Stomach (tissue), 9 donors: ENCODE measurements around the gene LUZP2. TPM values are rescaled to one million over a fixed set of nuclear protein-coding genes. Genes with fewer than 3 reads are reported as not detected.

Source experiments
- DNase-seq, 2 donors: peaks; one replicate each; pipeline versions ENCODE4 v3.0.0 to v3.0.0-alpha.2; 2013 to 2019
- H3K27ac ChIP-seq, 5 donors: fragments of 200-600 bp in 4 of 5; sonication (generic) in 4 of 5; one replicate each; pipeline ENCODE4 v1.5.1; 2013 to 2019; ENCODE audit warnings: mild to moderate bottlenecking in 1 of 5, moderate library complexity in 1 of 5
- H3K27me3 ChIP-seq, 3 donors: fragments of 200-600 bp; sonication (generic); one replicate each; pipeline ENCODE4 v1.5.1; 2017 to 2019; ENCODE audit warnings: mixed run types in 1 of 3
- H3K36me3 ChIP-seq, 4 donors: fragments of 200-600 bp; sonication (generic); 1 replicate in 3 of 4; 2 replicates in 1 of 4; pipeline ENCODE4 v1.5.1; 2016 to 2019
- H3K4me1 ChIP-seq, 4 donors: fragments of 200-600 bp; sonication (generic); one replicate each; pipeline ENCODE4 v1.5.1; 2016 to 2019
- H3K4me3 ChIP-seq, 4 donors: fragments of 200-600 bp; sonication (generic) in 3 of 4; one replicate each; pipeline ENCODE4 v1.5.1; 2016 to 2019; ENCODE audit warnings: mild to moderate bottlenecking in 1 of 4
- H3K9me3 ChIP-seq, 4 donors: fragments of 200-600 bp; sonication (generic); one replicate each; pipeline ENCODE4 v1.5.1; 2016 to 2019
- CTCF ChIP-seq, 7 experiments: fragments of 450-650 bp in 4 of 7; fragments of 200-600 bp in 3 of 7; sonication (generic) in 3 of 7; IDR thresholded peaks; one replicate each; pipeline ENCODE4 v1.5.1; 2016 to 2019; ENCODE audit warnings: antibody characterized with exemption in 7 of 7, control low read depth in 2 of 7, mild to moderate bottlenecking in 1 of 7
- EP300 ChIP-seq: sonication (generic); formaldehyde crosslinking; IDR thresholded peaks from one replicate; pipeline ENCODE4 v1.6.1; 2017; ENCODE audit warnings: antibody characterized with exemption
- POLR2A ChIP-seq, 4 donors: fragments of 450-650 bp; IDR thresholded peaks; one replicate each; pipeline ENCODE4 v1.6.1; 2016; ENCODE audit warnings: antibody characterized with exemption in 4 of 4, control low read depth in 2 of 4, mild to moderate bottlenecking in 1 of 4, moderate library complexity in 1 of 4
- POLR2AphosphoS5 ChIP-seq, 3 donors: sonication (generic); formaldehyde crosslinking; IDR thresholded peaks; one replicate each; pipeline ENCODE4 v1.6.1; 2016; ENCODE audit warnings: antibody characterized with exemption in 3 of 3
- WGBS, 5 donors: extraction: QIAGEN DNeasy Blood & Tissue Kit in 3 of 5; methylation state at CpG; one replicate each; pipeline versions ENCODE4 v1.1.5 to v1.1.7; 2013 to 2018; 5-methylcytosine and 5-hydroxymethylcytosine counted together
- intact Hi-C: fragments of 100-400 bp; cut with DNase I; formaldehyde crosslinking; loops from one replicate; pipeline ENCODE4 v1.15.1; 2023; ENCODE audit warnings: low total_unique reads
- polyA plus RNA-seq, 3 donors: library from polyadenylated mRNA; stranded (reverse); fragments of 200-250 nt; gene quantifications; one replicate each; pipeline ENCODE4 v1.2.3, GENCODE V29; 2013
- total RNA-seq, 5 donors: library from RNA; depleted of rRNA; stranded (reverse); fragments of >200 nt; gene quantifications; one replicate each; pipeline versions ENCODE4 v1.1.0 to v1.2.3, GENCODE V29; 2014 to 2016
- donor health status: healthy with polysubstance abuse.
- donor health status: Bipolar disorder and iron deficiency.
- donor health status: healthy.

Gene LUZP2
- total and polyA plus RNA-seq, 8 donors: 0.06 to 6.8 (median 0.23) TPM; not detected in 4

DNA sequence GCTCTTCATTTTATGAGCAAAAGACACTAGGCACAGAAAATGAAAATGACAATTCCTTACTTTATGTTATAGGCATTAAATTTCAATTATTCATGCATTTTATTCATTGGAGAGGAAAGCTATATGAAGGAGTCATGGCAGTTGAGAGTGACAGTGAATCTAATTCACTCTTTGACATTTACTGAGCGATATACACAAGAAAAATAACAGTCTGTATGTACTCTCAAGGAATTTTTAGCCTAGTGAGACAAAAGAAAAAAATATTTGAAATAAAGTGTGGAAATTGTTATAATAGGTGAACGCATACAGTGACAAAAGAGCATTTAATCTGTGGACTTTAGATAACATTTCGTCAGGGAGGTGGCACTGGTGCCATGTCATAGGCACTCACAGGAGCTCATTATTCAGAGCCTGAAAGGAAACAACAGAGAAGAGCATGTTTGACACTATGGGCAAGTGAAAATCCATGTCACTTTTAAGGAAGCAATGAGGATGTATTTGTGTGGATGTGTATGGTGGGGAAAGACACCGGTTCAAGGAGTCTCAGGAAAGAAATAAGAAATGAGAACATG is 323.1 kb downstream of the LUZP2 start:
- intact Hi-C loops: no loop called here
- TF ChIP-seq POLR2AphosphoS5 (IDR thresholded peaks at IDR 0.05): no peak
- no peak for TF ChIP-seq POLR2A (IDR thresholded peaks at IDR 0.05)
- TF ChIP-seq EP300: no peak
- TF ChIP-seq CTCF (IDR thresholded peaks at IDR 0.05): no peak
- no peaks in the 10 kb centered on the region for H3K36me3 ChIP-seq
- no peak overlapping the region for H3K4me3 ChIP-seq
- no peaks in the 10 kb centered on the region for H3K27me3 ChIP-seq
- H3K27ac ChIP-seq: no peak overlapping the region
- no peaks in the 10 kb centered on the region for H3K9me3 ChIP-seq
- no peaks in the 10 kb centered on the region for H3K4me1 ChIP-seq
- 44 to 63% (median 57%) methylated on average over 4 of the region's 4 CpGs for WGBS, 5 donors
- peak in 1 of 2 donors; percentile 17 for DNase-seq

DNA sequence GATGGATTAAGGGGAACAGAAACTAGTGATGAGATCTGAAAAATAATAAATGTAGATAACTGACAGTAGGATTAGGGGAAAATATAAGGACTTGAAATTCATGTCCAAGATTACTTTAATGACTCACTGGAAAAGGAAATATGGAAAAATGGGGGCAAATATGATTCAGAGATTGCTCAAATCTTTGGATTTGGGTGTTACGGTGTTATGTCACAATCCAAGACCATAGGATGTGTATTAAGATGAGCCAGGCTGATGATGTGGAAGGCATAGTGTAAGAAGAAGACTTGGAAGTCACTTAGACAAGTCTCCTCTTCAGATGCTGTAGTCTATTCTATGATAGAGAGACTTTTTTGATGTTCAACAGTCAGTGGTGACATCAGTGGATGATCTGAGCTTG is 323.7 kb downstream of the LUZP2 start:
- Histone ChIP-seq H3K4me3 (no peak overlapping the region), H3K9me3 (no peaks in the 10 kb centered on the region), H3K36me3 (no peaks in the 10 kb centered on the region), H3K4me1 (no peaks in the 10 kb centered on the region), H3K27me3 (no peaks in the 10 kb centered on the region), H3K27ac (no peak overlapping the region)
- intact Hi-C loops: no loop called here
- TF ChIP-seq CTCF (IDR thresholded peaks at IDR 0.05): no peak
- no peak for TF ChIP-seq POLR2AphosphoS5 (IDR thresholded peaks at IDR 0.05)
- no peak for TF ChIP-seq POLR2A (IDR thresholded peaks at IDR 0.05)
- TF ChIP-seq EP300: no peak
- no peak for DNase-seq
- WGBS, 5 donors: 41 to 95% (median 89%) methylated on average over 1 of the region's 1 CpG

- WGBS, 5 donors: 18 to 32% (median 28%) methylated on average over 2 of the region's 2 CpGs
- peak in 1 of 2 donors; percentile 82 for DNase-seq
- Histone ChIP-seq H3K4me3 (no peak overlapping the region), H3K9me3 (no peaks in the 10 kb centered on the region), H3K27ac (peak overlapping the region; percentile 34 to 79 (median 55)), H3K27me3 (no peaks in the 10 kb centered on the region), H3K4me1 (peaks cover 0 to 19% (median 0%) of the 10 kb centered on the region in 4 donors), H3K36me3 (no peaks in the 10 kb centered on the region)
- intact Hi-C loops: no loop called here
- TF ChIP-seq POLR2AphosphoS5 (IDR thresholded peaks at IDR 0.05) (peak in 1 of 3 donors; percentile 40), POLR2A (IDR thresholded peaks at IDR 0.05) (no peak)
Observed at GRCh38 chr11:24828938-24829605, 332.2 kb downstream of the LUZP2 start.

DNA sequence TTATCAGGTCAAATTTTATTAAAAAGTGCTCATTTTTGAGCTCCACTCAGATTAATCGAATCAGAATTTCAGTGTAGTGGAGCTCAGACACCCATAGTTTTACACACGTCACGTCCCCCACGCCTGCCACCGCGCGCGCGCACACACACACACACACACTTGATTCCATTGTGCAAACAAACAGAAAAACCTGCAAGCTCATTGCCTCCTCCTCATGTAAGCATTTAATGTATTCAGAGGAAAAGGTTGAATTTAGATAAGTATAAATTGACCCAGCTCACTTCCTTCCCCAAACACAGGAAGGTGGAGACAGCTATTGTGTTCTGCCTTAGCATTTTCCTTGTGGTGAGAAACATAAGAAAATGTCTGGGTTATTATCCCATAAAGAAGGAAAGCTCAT is 336.7 kb downstream of the LUZP2 start:
- intact Hi-C loops: no loop called here
- no peak for TF ChIP-seq POLR2A (IDR thresholded peaks at IDR 0.05)
- TF ChIP-seq CTCF (IDR thresholded peaks at IDR 0.05): no peak
- no peak for TF ChIP-seq EP300
- no peak for TF ChIP-seq POLR2AphosphoS5 (IDR thresholded peaks at IDR 0.05)
- Histone ChIP-seq H3K4me3 (no peak overlapping the region), H3K36me3 (no peaks in the 10 kb centered on the region), H3K9me3 (no peaks in the 10 kb centered on the region), H3K27ac (no peak overlapping the region), H3K4me1 (peaks cover 0 to 15% (median 0%) of the 10 kb centered on the region in 4 donors), H3K27me3 (no peaks in the 10 kb centered on the region)
- DNase-seq: peak in 1 of 2 donors; percentile 9
- WGBS, 5 donors: 26 to 71% (median 35%) methylated on average over 9 of the region's 9 CpGs

- TF ChIP-seq POLR2AphosphoS5 (IDR thresholded peaks at IDR 0.05) (no peak), POLR2A (IDR thresholded peaks at IDR 0.05) (no peak), EP300 (no peak), CTCF (IDR thresholded peaks at IDR 0.05) (no peak)
- Histone ChIP-seq H3K9me3 (no peaks in the 10 kb centered on the region), H3K4me1 (no peaks in the 10 kb centered on the region), H3K4me3 (no peak overlapping the region), H3K36me3 (no peaks in the 10 kb centered on the region), H3K27me3 (no peaks in the 10 kb centered on the region), H3K27ac (no peak overlapping the region)
- WGBS, 5 donors: 60 to 88% (median 79%) methylated on average over 2 of the region's 2 CpGs
- intact Hi-C loops: no loop called here
- DNase-seq: no peak
Observed at GRCh38 chr11:24837112-24837511, 340.3 kb downstream of the LUZP2 start.
